AG04450 (cell line): ENCODE measurements around the gene CCNY. TPM values are rescaled to one million over a fixed set of nuclear protein-coding genes. Genes with fewer than 3 reads are reported as not detected.

ENCODE experiments used
- CTCF ChIA-PET: fragments of 300-600, 350-600 bp; formaldehyde crosslinking; extraction: SDS; loops from one replicate; lab custom pipeline; 2022; ENCODE audit warnings: antibody characterized with exemption, inconsistent platforms; lab: Charles Lee
- POLR2A ChIA-PET: fragments of 350-600 bp; formaldehyde crosslinking; extraction: SDS; loops from one replicate; lab custom pipeline; 2021; ENCODE audit warnings: antibody characterized with exemption, inconsistent platforms; lab: Yijun Ruan, JAX
- DNase-seq: peaks from one replicate; pipeline ENCODE4 v3.0.0-alpha.2; 2011; ENCODE audit warnings: low read depth, low spot score
- H3K27ac ChIP-seq: one replicate; pipeline ENCODE4 v1.5.1; 2012; ENCODE audit warnings: low read depth, low read length, control low read depth
- H3K27me3 ChIP-seq: one replicate; pipeline ENCODE4 v1.6.0; 2012; ENCODE audit warnings: low read length; ENCODE audit not compliant: control insufficient read depth, insufficient read depth
- H3K4me3 ChIP-seq: 2 replicates; pipeline ENCODE4 v1.5.1; 2011; ENCODE audit warnings: mild to moderate bottlenecking, low read depth, low read length, control low read depth
- H3K9me3 ChIP-seq: 2 replicates; pipeline ENCODE4 v1.5.1; 2012; ENCODE audit warnings: low read length; ENCODE audit not compliant: control insufficient read depth, insufficient read depth
- polyA plus RNA-seq: library from polyadenylated mRNA; depleted of rRNA; stranded (reverse); fragments of >200 nt; gene quantifications from 2 replicates; pipeline ENCODE4 v1.2.3, GENCODE V29; 2011
- TF ChIP-seq, protein P1 (sequence below): IDR thresholded peaks from 2 replicates; pipeline ENCODE4 v1.5.1; 2011; ENCODE audit warnings: low read depth, low read length, control low read depth, inconsistent platforms

CCNY gene
- polyA plus RNA-seq, 1 experiment, result 90.2 TPM

DNA sequence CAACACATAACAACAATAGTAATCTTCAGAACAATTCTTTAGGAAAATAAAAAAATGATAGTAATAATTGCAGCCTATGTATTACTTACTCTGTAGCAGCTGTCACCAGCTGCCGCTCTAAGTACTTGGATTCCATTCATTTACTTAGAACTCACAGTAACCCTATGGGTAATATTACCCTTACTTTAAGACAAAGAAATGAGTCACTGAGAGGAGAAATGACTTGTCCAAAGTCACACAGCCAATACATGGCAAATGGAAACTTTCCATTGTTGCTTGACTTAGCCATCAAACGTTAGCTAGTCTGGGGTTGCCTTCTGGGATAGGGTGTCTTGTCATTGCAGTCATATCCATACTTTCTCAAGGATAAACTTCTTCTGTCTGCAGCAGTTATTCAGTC is 3.6 kb downstream of the CCNY start:
- POLR2A ChIA-PET, result no interaction called here
- Histone ChIP-seq H3K4me3 (no peak overlapping the region), H3K27ac (no peak overlapping the region), H3K27me3 (no peaks in the 10 kb centered on the region), H3K9me3 (no peaks in the 10 kb centered on the region; the same call in 1 of the 2 replicates)
- DNase-seq, result no peak
- CTCF ChIA-PET, result no interaction called here
- TF ChIP-seq, protein P1, sequence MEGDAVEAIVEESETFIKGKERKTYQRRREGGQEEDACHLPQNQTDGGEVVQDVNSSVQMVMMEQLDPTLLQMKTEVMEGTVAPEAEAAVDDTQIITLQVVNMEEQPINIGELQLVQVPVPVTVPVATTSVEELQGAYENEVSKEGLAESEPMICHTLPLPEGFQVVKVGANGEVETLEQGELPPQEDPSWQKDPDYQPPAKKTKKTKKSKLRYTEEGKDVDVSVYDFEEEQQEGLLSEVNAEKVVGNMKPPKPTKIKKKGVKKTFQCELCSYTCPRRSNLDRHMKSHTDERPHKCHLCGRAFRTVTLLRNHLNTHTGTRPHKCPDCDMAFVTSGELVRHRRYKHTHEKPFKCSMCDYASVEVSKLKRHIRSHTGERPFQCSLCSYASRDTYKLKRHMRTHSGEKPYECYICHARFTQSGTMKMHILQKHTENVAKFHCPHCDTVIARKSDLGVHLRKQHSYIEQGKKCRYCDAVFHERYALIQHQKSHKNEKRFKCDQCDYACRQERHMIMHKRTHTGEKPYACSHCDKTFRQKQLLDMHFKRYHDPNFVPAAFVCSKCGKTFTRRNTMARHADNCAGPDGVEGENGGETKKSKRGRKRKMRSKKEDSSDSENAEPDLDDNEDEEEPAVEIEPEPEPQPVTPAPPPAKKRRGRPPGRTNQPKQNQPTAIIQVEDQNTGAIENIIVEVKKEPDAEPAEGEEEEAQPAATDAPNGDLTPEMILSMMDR, result no peak

DNA sequence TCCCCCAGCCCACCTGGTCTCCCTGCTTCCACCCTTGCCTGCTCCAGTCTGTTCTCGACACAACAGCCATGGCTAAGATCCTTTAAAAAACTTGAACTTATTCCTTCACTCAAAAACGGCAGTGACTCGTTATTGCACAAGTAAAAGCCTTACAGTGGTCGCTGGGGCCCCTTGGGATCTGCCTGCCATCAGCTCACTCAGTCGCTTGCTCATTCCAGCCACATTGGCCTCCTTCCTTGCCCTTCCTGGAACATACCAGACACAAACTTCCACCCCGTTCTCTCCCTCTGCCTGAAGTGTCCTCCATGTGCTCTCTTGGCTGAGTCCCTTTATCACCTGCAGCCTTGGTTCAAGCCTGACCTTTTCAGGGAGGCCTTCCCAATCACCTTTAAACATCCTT is 4.7 kb downstream of the CCNY start:
- no peaks in the 10 kb centered on the region for H3K9me3 ChIP-seq
- ChIA-PET POLR2A (interaction anchor here (0.6 kb wide), 1 partner anchor 218 kb away, joined by 5 read pairs; no protein-coding TSS in a partner anchor), CTCF (interaction anchor here (0.7 to 1.7 kb wide), 3 partner anchors 10 to 1172 kb away, joined by 3 to 5 read pairs (median 3); no protein-coding TSS in a partner anchor)
- DNase-seq, result no peak
- no peaks in the 10 kb centered on the region for H3K27me3 ChIP-seq
- H3K27ac ChIP-seq, result no peak overlapping the region
- TF ChIP-seq, protein P1, result no peak
- 0 out of 2 replicates have a peak overlapping the region, but pooled peaks have one; percentile 7 for H3K4me3 ChIP-seq

DNA sequence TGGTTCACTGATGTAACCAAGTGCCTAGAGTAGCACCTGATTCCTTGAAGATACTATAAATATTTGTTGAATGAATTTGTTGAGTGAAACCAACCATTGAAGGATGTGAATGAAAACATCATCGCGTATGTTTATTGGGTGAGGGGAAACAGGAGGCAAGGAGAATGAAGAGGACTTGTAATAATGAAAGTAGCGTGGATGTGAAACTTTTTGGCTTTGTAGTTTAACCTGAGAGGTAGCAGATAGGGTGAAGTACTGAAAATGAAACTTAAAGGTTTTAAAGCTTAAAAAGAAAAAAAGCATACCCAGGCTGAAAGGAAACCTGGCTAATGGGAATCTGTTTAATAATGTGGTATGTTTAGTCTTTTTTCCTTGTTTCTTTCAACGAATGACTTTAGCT is 5.2 kb downstream of the CCNY start:
- Histone ChIP-seq H3K27ac (no peak overlapping the region), H3K9me3 (no peaks in the 10 kb centered on the region), H3K4me3 (no peak overlapping the region), H3K27me3 (no peaks in the 10 kb centered on the region)
- no peak for DNase-seq
- TF ChIP-seq, protein P1, result no peak
- ChIA-PET CTCF (interaction anchor here (1.2 to 1.7 kb wide), 3 partner anchors 10 to 1540 kb away, joined by 3 to 5 read pairs (median 5); no protein-coding TSS in a partner anchor), POLR2A (no interaction called here)

DNA sequence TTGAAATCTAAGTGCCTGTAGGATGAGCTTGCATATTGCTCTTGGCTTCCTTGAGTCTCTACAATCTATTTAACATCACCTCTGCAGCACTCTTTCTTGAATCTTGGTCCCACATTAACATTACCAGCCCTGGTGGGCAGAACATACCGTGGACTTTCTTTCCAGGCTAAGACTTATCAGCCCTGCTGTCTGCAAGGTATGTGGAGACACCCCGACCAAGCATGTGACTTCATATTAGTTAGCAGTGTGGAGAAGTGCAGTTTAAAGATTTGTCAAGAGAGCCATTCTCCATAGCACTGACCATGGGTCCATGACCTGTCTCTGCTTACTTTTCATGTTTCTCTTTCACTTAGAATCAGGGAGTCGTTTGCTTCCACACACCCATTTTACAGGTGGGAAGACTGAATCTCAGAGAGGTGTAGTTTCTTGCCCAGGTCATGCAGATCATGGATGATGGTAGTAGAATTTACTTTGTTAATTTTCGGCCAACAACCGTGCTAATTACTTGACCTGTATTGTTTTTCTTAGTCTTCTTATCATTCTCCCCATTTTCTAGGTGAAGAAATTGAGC is 6.0 kb downstream of the CCNY start:
- H3K27me3 ChIP-seq, result no peaks in the 10 kb centered on the region
- H3K4me3 ChIP-seq, result no peak overlapping the region
- no peak for DNase-seq
- ChIA-PET POLR2A (no interaction called here), CTCF (interaction anchor here (0.7 to 1.7 kb wide), 4 partner anchors 9 to 1539 kb away, joined by 3 to 5 read pairs (median 5); no protein-coding TSS in a partner anchor)
- TF ChIP-seq, protein P1, result no peak
- H3K27ac ChIP-seq, result no peak overlapping the region
- H3K9me3 ChIP-seq, result no peaks in the 10 kb centered on the region

DNA sequence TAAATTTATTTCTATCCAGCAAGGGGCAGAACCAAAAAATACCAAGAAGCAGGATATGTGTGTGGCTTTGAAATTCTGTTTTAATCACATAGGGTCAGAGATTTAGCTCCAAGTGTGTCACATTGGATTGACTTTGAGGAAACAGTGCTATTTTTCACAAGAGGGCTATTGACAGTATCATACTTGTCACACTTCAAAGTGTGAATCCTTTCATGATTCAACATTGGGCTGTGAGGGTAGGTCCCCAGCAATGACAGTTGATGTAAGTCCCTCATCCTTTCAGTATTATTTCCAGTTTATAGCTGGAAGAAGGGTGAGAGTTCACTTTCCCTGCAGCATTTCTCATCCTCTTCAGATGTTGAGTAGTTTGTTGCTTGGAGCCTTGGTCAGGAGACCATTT is 7.4 kb downstream of the CCNY start:
- H3K4me3 ChIP-seq, result no peak overlapping the region
- POLR2A ChIA-PET, result no interaction called here
- TF ChIP-seq, protein P1, result no peak

More for the DNA sequence above, 7.4 kb downstream of the CCNY start:
- Histone ChIP-seq H3K9me3 (no peaks in the 10 kb centered on the region), H3K27ac (no peak overlapping the region), H3K27me3 (no peaks in the 10 kb centered on the region)
- CTCF ChIA-PET, result no interaction called here
- no peak for DNase-seq
